Measurements from ENCODE around the gene MYO5B. TPM values are rescaled to one million over a fixed set of nuclear protein-coding genes. Genes with fewer than 3 reads are reported as not detected.
A peak's percentile ranks its signal among the peaks of the same experiment; 100 is the strongest.

Gene MYO5B
- total and polyA plus RNA-seq, 9 of the 15 experiments (the other 6 are each of a cell fraction or from before 2014, with no cell fraction given) = 0.07 to 0.42 (median 0.28) TPM

DNA sequence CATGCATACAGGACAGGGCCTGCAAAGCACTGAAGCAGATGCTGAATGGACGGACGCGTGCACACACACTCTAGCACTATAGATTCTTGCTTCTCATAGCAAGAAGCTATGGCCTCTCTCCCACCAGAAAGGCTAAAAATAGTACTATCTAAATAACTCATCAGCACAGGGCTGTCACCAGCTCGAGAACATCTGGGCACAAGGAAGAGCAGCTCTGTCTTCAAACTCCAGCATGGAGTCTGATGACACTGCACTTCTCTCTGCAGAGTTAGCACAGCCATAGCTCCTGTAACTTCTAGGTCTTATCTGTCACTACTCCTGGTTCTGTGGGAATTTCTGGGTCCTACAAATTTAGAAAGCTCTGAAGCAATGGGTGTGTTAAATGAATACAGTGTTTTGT is 123.5 kb downstream of the MYO5B start:
- no TSS peak for BruUV-seq (replicated peaks)
- POLR2A ChIA-PET = interaction anchor here (1.0 kb wide), 1 partner anchor 127 kb away, joined by 3 read pairs; no protein-coding TSS in a partner anchor

More for the DNA sequence above, 123.5 kb downstream of the MYO5B start:
- peak; percentile 41; the same call in 1 of the 2 replicates for TF ChIP-seq MAFF (IDR thresholded peaks at IDR 0.05; ENCODE audit: low read length)
- TF ChIP-seq CBX3 (IDR thresholded peaks at IDR 0.05; ENCODE audit: borderline replicate concordance in 1 of 2, low read length in 2 of 2) = no peak
- TF ChIP-seq POLR2AphosphoS5 (IDR thresholded peaks at IDR 0.05; ENCODE audit: control insufficient read depth, insufficient read depth, low read depth, low read length) = no peak
- peak; percentile 88 for TF ChIP-seq MEF2D (tag; conservative IDR thresholded peaks at IDR 0.05; ENCODE audit: low read depth)
- TF ChIP-seq C11orf30 (IDR thresholded peaks at IDR 0.05; ENCODE audit: low read depth) = peak; percentile 28; the same call in 1 of the 2 replicates
- TF ChIP-seq, protein P1, sequence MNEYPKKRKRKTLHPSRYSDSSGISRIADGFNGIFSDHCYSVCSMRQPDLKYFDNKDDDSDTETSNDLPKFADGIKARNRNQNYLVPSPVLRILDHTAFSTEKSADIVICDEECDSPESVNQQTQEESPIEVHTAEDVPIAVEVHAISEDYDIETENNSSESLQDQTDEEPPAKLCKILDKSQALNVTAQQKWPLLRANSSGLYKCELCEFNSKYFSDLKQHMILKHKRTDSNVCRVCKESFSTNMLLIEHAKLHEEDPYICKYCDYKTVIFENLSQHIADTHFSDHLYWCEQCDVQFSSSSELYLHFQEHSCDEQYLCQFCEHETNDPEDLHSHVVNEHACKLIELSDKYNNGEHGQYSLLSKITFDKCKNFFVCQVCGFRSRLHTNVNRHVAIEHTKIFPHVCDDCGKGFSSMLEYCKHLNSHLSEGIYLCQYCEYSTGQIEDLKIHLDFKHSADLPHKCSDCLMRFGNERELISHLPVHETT (CRISPR knock-in tag; conservative IDR thresholded peaks at IDR 0.05 in 1 of 2, IDR thresholded peaks at IDR 0.05 in 1 of 2) = 0 out of 4 replicates have a peak, but pooled peaks of 1 of the 2 experiments have one; percentile 37
- TF ChIP-seq ZNF316 (IDR thresholded peaks at IDR 0.05) = peak; percentile 35; the same call in 1 of the 2 replicates
- TF ChIP-seq ZNF184 (CRISPR knock-in tag; IDR thresholded peaks at IDR 0.05) = no peak
- TF ChIP-seq SREBF2 (CRISPR knock-in tag; IDR thresholded peaks at IDR 0.05) = no peak
- TF ChIP-seq MAFG (tag; conservative IDR thresholded peaks at IDR 0.05) = peak; percentile 68; the same call in 1 of the 2 replicates
- TF ChIP-seq ZNF311 (CRISPR knock-in tag; IDR thresholded peaks at IDR 0.05) = no peak
- no peak for TF ChIP-seq ZNF124 (CRISPR knock-in tag; IDR thresholded peaks at IDR 0.05)
- TF ChIP-seq MEIS2 (IDR thresholded peaks at IDR 0.05; ENCODE audit: partially characterized antibody) = peak; percentile 37
- TF ChIP-seq ZBTB1 (CRISPR knock-in tag; IDR thresholded peaks at IDR 0.05; ENCODE audit: borderline replicate concordance, low read depth) = no peak
- no peak for TF ChIP-seq SMARCB1 (IDR thresholded peaks at IDR 0.05; ENCODE audit: insufficient read length, low read depth)
- peak; percentile 44 for TF ChIP-seq NFE2 (IDR thresholded peaks at IDR 0.05; ENCODE audit: low read depth)
- TF ChIP-seq L3MBTL2 (IDR thresholded peaks at IDR 0.05) = 0 out of 2 replicates have a peak, but pooled peaks have one; percentile 34
- peak; percentile 34; the same call in 1 of the 2 replicates for TF ChIP-seq MAFK (IDR thresholded peaks at IDR 0.05; ENCODE audit: low read length)
- TF ChIP-seq, protein P2, sequence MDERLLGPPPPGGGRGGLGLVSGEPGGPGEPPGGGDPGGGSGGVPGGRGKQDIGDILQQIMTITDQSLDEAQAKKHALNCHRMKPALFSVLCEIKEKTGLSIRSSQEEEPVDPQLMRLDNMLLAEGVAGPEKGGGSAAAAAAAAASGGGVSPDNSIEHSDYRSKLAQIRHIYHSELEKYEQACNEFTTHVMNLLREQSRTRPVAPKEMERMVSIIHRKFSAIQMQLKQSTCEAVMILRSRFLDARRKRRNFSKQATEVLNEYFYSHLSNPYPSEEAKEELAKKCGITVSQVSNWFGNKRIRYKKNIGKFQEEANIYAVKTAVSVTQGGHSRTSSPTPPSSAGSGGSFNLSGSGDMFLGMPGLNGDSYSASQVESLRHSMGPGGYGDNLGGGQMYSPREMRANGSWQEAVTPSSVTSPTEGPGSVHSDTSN (CRISPR knock-in tag; IDR thresholded peaks at IDR 0.05; ENCODE audit: low read depth) = no peak
- TF ChIP-seq, protein P2 (tag; conservative IDR thresholded peaks at IDR 0.05; ENCODE audit: low read depth) = peak; percentile 70
- 21% methylated on average over 4 of the region's 4 CpGs for WGBS (ENCODE audit: insufficient coverage, low coverage, missing lambda C conversion rate)
- no peak overlapping the region for H3K9ac ChIP-seq (ENCODE audit: insufficient read depth in 1 of 2, low read depth in 2 of 2, low read length in 2 of 2)
- FAIRE-seq (peak; percentile 64), DNase-seq (ENCODE audit: extremely low read depth in 1 of 4, low spot score in 3 of 4) (peak in 2 of 4 experiments; percentile 7), ATAC-seq (no peak)
- intact Hi-C loops (cut with micrococcal nuclease) = no loop called here
- H3K4me2 ChIP-seq (ENCODE audit: insufficient read depth, low read length) = no peak overlapping the region; the same call in 1 of the 2 replicates
- H3K9me1 ChIP-seq (ENCODE audit: control insufficient read depth, insufficient read depth, low read length) = no peaks in the 10 kb centered on the region
- in situ Hi-C loops (cut with MboI) = no loop called here
- no peak overlapping the region for H2AFZ ChIP-seq (ENCODE audit: low read depth, low read length)
- H3K4me1 ChIP-seq (replicated peaks in 1 of 2; ENCODE audit: control insufficient read depth in 2 of 2, insufficient read depth in 2 of 2, low read length in 2 of 2) = no peaks in the 10 kb centered on the region
- no peak overlapping the region for H3K27ac ChIP-seq (ENCODE audit: extremely low read depth, low read depth, low read length)
- H3K79me2 ChIP-seq (ENCODE audit: control insufficient read depth, insufficient read depth, low read length) = no peaks in the 10 kb centered on the region
- no peaks in the 10 kb centered on the region for H3K36me3 ChIP-seq (ENCODE audit: control insufficient read depth, insufficient read depth, low read length)
- H4K20me1 ChIP-seq (replicated peaks; ENCODE audit: control insufficient read depth, insufficient read depth, low read length) = no peaks in the 10 kb centered on the region
- peaks cover 0 to 11% of the 10 kb centered on the region in 2 experiments; a peak in 2 of 5 replicates for H3K27me3 ChIP-seq (ENCODE audit: control insufficient read depth in 2 of 2, insufficient read depth in 2 of 2, low read length in 2 of 2)
- CTCF ChIA-PET (ENCODE audit: low intra/inter-chr PET ratio) = no interaction called here
- H3K9me3 ChIP-seq (replicated peaks; ENCODE audit: control insufficient read depth, insufficient read depth, low read depth, low read length) = no peaks in the 10 kb centered on the region
- no peak overlapping the region for H3K4me3 ChIP-seq
